Activated effector memory CD4-positive, alpha-beta T cell treated with Interleukin-2 at 50 U/mL for 16 hours (primary cell): Measurements from ENCODE around the gene OR52E8.

Experiments used
- DNase-seq: peaks from one replicate; pipeline ENCODE4 v3.0.0-alpha.2; 2020

OR52E8 gene

DNA sequence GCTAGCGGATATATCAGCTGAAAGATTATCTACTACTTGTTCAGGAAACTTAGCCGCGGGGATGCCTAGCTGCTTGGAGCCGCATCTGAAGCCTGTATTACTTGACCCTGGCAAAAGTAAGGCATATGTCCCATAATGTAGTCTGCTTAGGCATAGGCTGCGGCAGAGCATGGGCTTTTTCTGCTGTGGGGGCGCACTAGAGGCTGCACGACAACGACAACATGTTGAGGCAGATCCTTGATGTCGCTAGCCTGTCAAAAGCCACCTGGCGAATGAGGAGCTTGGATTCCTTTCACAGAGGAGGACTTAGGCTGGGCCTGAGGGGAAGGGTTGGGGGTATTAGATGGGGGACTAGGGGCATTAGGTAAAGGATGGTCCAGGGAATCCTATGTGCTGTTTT, 49.9 kb downstream of the OR52E8 start:
- DNase-seq = no peak
